ENCODE measurements around the gene ADAMTSL5. TPM values are rescaled to one million over a fixed set of nuclear protein-coding genes. Genes with fewer than 3 reads are reported as not detected.
A peak's percentile ranks its signal among the peaks of the same experiment; 100 is the strongest.

Gene ADAMTSL5
- total and polyA plus RNA-seq, 2 of the 13 experiments (the other 11 are each of a cell fraction or from before 2014, with no cell fraction given): 0.60 to 2.7 TPM

DNA sequence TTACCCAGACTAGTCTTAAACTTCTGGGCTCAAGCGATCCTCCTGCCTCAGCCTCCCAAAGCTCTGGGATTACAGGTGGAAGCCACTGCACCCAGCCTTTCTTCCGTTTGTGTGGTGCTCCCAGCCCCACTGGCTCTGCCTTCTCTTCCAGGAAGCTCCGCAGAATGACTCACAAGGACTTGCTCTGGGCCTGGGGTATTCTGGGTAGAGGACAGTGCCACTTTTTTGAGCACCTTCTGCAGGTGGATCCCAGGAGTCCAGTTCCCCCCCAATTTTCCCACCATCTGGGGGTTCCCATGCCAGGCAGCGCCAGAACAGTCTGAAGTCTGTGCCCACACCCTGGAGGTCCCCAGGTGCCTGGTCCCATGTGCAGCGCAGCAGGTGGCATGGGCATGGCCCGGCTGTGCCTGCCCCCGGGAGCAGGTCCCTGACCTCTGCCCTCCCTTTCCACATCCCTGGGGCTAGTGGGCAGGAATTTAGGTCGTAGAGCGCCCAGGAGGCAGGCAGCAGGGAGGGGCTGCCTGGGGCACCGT is 20.3 kb downstream of the ADAMTSL5 start (continued):
- TF ChIP-seq, protein P1, sequence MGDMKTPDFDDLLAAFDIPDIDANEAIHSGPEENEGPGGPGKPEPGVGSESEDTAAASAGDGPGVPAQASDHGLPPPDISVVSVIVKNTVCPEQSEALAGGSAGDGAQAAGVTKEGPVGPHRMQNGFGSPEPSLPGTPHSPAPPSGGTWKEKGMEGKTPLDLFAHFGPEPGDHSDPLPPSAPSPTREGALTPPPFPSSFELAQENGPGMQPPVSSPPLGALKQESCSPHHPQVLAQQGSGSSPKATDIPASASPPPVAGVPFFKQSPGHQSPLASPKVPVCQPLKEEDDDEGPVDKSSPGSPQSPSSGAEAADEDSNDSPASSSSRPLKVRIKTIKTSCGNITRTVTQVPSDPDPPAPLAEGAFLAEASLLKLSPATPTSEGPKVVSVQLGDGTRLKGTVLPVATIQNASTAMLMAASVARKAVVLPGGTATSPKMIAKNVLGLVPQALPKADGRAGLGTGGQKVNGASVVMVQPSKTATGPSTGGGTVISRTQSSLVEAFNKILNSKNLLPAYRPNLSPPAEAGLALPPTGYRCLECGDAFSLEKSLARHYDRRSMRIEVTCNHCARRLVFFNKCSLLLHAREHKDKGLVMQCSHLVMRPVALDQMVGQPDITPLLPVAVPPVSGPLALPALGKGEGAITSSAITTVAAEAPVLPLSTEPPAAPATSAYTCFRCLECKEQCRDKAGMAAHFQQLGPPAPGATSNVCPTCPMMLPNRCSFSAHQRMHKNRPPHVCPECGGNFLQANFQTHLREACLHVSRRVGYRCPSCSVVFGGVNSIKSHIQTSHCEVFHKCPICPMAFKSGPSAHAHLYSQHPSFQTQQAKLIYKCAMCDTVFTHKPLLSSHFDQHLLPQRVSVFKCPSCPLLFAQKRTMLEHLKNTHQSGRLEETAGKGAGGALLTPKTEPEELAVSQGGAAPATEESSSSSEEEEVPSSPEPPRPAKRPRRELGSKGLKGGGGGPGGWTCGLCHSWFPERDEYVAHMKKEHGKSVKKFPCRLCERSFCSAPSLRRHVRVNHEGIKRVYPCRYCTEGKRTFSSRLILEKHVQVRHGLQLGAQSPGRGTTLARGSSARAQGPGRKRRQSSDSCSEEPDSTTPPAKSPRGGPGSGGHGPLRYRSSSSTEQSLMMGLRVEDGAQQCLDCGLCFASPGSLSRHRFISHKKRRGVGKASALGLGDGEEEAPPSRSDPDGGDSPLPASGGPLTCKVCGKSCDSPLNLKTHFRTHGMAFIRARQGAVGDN (CRISPR knock-in tag; IDR thresholded peaks at IDR 0.05): peak; percentile 86
- TF ChIP-seq SOX13 (IDR thresholded peaks at IDR 0.05) (no peak), SOX13 (CRISPR knock-in tag; conservative IDR thresholded peaks at IDR 0.05 in 1 of 2, IDR thresholded peaks at IDR 0.05 in 1 of 2) (no peak), BRD4 (CRISPR knock-in tag; IDR thresholded peaks at IDR 0.05) (0 out of 2 replicates have a peak, but pooled peaks have one; percentile 41), ZNF20 (CRISPR knock-in tag; IDR thresholded peaks at IDR 0.05) (no peak), ZNF292 (CRISPR knock-in tag; IDR thresholded peaks at IDR 0.05; ENCODE audit: borderline replicate concordance, low read depth) (0 out of 2 replicates have a peak, but pooled peaks have one; percentile 31), NONO (IDR thresholded peaks at IDR 0.05) (no peak), NONO (CRISPR knock-in tag; conservative IDR thresholded peaks at IDR 0.05) (peak; percentile 72; the same call in 1 of the 2 replicates), SMARCC2 (IDR thresholded peaks at IDR 0.05) (no peak), ZNF256 (CRISPR knock-in tag; conservative IDR thresholded peaks at IDR 0.05) (no peak), HDAC6 (IDR thresholded peaks at IDR 0.05; ENCODE audit: low read depth, low read length) (no peak), KLF12 (CRISPR knock-in tag; IDR thresholded peaks at IDR 0.05; ENCODE audit: borderline replicate concordance) (peak; percentile 45; the same call in 1 of the 2 replicates), ZMYM2 (CRISPR knock-in tag; IDR thresholded peaks at IDR 0.05) (peak; percentile 18; the same call in 1 of the 2 replicates), SP4 (CRISPR knock-in tag; IDR thresholded peaks at IDR 0.05) (0 out of 2 replicates have a peak, but pooled peaks have one; percentile 8), ZNF619 (CRISPR knock-in tag; IDR thresholded peaks at IDR 0.05) (no peak), ZSCAN31 (CRISPR knock-in tag; IDR thresholded peaks at IDR 0.05; ENCODE audit: low read depth) (0 out of 2 replicates have a peak, but pooled peaks have one; percentile 12), GABPB1 (CRISPR knock-in tag; IDR thresholded peaks at IDR 0.05) (peak; percentile 51), NFRKB (IDR thresholded peaks at IDR 0.05) (no peak), KAT8 (CRISPR knock-in tag; IDR thresholded peaks at IDR 0.05) (no peak), AGO2 (optimal IDR thresholded peaks at IDR 0.05; ENCODE audit: low read depth, low read length) (peak; percentile 35), RARA (CRISPR knock-in tag; IDR thresholded peaks at IDR 0.05) (no peak), ZNF263 (CRISPR knock-in tag; IDR thresholded peaks at IDR 0.05) (peak; percentile 91)
- TF ChIP-seq, protein P2, sequence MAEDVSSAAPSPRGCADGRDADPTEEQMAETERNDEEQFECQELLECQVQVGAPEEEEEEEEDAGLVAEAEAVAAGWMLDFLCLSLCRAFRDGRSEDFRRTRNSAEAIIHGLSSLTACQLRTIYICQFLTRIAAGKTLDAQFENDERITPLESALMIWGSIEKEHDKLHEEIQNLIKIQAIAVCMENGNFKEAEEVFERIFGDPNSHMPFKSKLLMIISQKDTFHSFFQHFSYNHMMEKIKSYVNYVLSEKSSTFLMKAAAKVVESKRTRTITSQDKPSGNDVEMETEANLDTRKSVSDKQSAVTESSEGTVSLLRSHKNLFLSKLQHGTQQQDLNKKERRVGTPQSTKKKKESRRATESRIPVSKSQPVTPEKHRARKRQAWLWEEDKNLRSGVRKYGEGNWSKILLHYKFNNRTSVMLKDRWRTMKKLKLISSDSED (CRISPR knock-in tag; IDR thresholded peaks at IDR 0.05): no peak
- TF ChIP-seq, protein P3, sequence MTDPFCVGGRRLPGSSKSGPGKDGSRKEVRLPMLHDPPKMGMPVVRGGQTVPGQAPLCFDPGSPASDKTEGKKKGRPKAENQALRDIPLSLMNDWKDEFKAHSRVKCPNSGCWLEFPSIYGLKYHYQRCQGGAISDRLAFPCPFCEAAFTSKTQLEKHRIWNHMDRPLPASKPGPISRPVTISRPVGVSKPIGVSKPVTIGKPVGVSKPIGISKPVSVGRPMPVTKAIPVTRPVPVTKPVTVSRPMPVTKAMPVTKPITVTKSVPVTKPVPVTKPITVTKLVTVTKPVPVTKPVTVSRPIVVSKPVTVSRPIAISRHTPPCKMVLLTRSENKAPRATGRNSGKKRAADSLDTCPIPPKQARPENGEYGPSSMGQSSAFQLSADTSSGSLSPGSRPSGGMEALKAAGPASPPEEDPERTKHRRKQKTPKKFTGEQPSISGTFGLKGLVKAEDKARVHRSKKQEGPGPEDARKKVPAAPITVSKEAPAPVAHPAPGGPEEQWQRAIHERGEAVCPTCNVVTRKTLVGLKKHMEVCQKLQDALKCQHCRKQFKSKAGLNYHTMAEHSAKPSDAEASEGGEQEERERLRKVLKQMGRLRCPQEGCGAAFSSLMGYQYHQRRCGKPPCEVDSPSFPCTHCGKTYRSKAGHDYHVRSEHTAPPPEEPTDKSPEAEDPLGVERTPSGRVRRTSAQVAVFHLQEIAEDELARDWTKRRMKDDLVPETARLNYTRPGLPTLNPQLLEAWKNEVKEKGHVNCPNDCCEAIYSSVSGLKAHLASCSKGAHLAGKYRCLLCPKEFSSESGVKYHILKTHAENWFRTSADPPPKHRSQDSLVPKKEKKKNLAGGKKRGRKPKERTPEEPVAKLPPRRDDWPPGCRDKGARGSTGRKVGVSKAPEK (CRISPR knock-in tag; IDR thresholded peaks at IDR 0.05; ENCODE audit: borderline replicate concordance): peak; percentile 74; the same call in 1 of the 2 replicates

Data from HepG2 (cell line).